A549 (cell line): ENCODE results near the gene PAIP1. TPM values are rescaled to one million over a fixed set of nuclear protein-coding genes. Genes with fewer than 3 reads are reported as not detected.
"Not testable (repeated sequence)": the region's sequence is repeated elsewhere in the genome, so short reads cannot be mapped to it uniquely, and the experiment has no call there.

ENCODE experiments used
- ATAC-seq, 2 experiments: fragments of 200-7000 bp in 1 of 2; fragments of >200 bp in 1 of 2; cut with Nextera tagmentation in 1 of 2; cut with Tn5 transposase in 1 of 2; 3 replicates each; pipeline versions ENCODE4 v1.8.0 to v1.9.1; 2018 to 2020; ENCODE audit warnings: mild to moderate bottlenecking in 1 of 2, moderate library complexity in 1 of 2
- CTCF ChIA-PET: fragments of 300-600 bp; sonication (Branson Sonifier 250); formaldehyde crosslinking; extraction: SDS; loops from one replicate; lab custom pipeline; 2021; ENCODE audit warnings: antibody characterized with exemption, inconsistent platforms; lab: Yijun Ruan, JAX
- POLR2A ChIA-PET: fragments of 350-600 bp; formaldehyde crosslinking; extraction: SDS; loops from one replicate; lab custom pipeline; 2021; ENCODE audit warnings: antibody characterized with exemption, inconsistent platforms; lab: Yijun Ruan, JAX
- DNase-seq, 2 experiments: peaks; one replicate each; pipeline versions ENCODE4 v3.0.0 to v3.0.0-alpha.2; 2011 to 2016; ENCODE audit warnings: low read depth in 1 of 2, low spot score in 1 of 2
- FAIRE-seq: peaks from 2 replicates; lab custom pipeline; 2011; peaks lifted over from hg19 to GRCh38; lab: Jason Lieb, UNC
- H3K27ac ChIP-seq, 2 experiments: fragments of >200 bp; sonication (Bioruptor Twin); formaldehyde crosslinking; 3 replicates each; pipeline ENCODE4 v1.5.1; 2016 to 2017
- H3K4me1 ChIP-seq: fragments of >200 bp; sonication (Bioruptor Twin); formaldehyde crosslinking; 3 replicates; pipeline ENCODE4 v1.6.1; 2016
- H3K4me2 ChIP-seq: fragments of >200 bp; sonication (Bioruptor Twin); formaldehyde crosslinking; 3 replicates; pipeline ENCODE4 v1.6.1; 2016
- H3K4me3 ChIP-seq: fragments of >200 bp; sonication (Bioruptor Twin); formaldehyde crosslinking; 3 replicates; pipeline ENCODE4 v1.5.1; 2016
- H3K9me3 ChIP-seq: fragments of >200 bp; sonication (Bioruptor Twin); formaldehyde crosslinking; 3 replicates; pipeline ENCODE4 v1.6.1; 2016
- BHLHE40 ChIP-seq: IDR thresholded peaks from 2 replicates; pipeline ENCODE4 v1.6.1; 2012; ENCODE audit warnings: low read depth, low read length, inconsistent platforms
- CHD2 ChIP-seq: fragments of 150-350 bp; IDR thresholded peaks from 2 replicates; pipeline ENCODE4 v1.6.1; 2014; ENCODE audit warnings: low read length; ENCODE audit not compliant: partially characterized antibody
- EHMT2 ChIP-seq: fragments of 200-600 bp; sonication (generic); IDR thresholded peaks from 2 replicates; pipeline ENCODE4 v1.6.1; 2016; ENCODE audit warnings: antibody characterized with exemption, low read depth, mild to moderate bottlenecking, moderate library complexity
- EP300 ChIP-seq, 2 experiments: fragments of >200 bp; sonication (Bioruptor Twin); formaldehyde crosslinking; IDR thresholded peaks; 2 replicates in 1 of 2; 3 replicates in 1 of 2; pipeline ENCODE4 v1.6.1; 2016 to 2017
- FOXS1 ChIP-seq: fragments of 250-450 bp; sonication (Bioruptor Pico); IDR thresholded peaks from 2 replicates; pipeline ENCODE4 v1.5.0; 2020; ENCODE audit warnings: mild to moderate bottlenecking, moderate library complexity
- JUNB ChIP-seq: fragments of >200 bp; sonication (Bioruptor Twin); formaldehyde crosslinking; IDR thresholded peaks from 2 replicates; pipeline ENCODE4 v1.6.1; 2016
- KDM5A ChIP-seq: fragments of 200-600 bp; sonication (generic); IDR thresholded peaks from 2 replicates; pipeline ENCODE4 v1.6.1; 2016; ENCODE audit warnings: antibody characterized with exemption, mild to moderate bottlenecking
- MYC ChIP-seq: IDR thresholded peaks from 2 replicates; pipeline ENCODE4 v1.6.1; 2012; ENCODE audit warnings: mild to moderate bottlenecking, inconsistent platforms, low read length, improper control_type of control experiment, borderline replicate concordance
- NR3C1 ChIP-seq: fragments of >200 bp; sonication (Bioruptor Twin); formaldehyde crosslinking; IDR thresholded peaks from 3 replicates; pipeline ENCODE4 v1.6.1; 2017
- RARB ChIP-seq: fragments of 250-450 bp; sonication (Bioruptor Pico); IDR thresholded peaks from 2 replicates; pipeline ENCODE4 v1.8.0; 2021; ENCODE audit warnings: mild to moderate bottlenecking, moderate library complexity
- RNF2 ChIP-seq: fragments of 200-600 bp; sonication (generic); IDR thresholded peaks from 2 replicates; pipeline ENCODE4 v1.6.1; 2016; ENCODE audit warnings: low read depth, mild to moderate bottlenecking, antibody characterized with exemption, moderate library complexity, borderline replicate concordance
- SREBF2 ChIP-seq: fragments of 450-650 bp; IDR thresholded peaks from 2 replicates; pipeline ENCODE4 v1.6.1; 2014; ENCODE audit warnings: mild to moderate bottlenecking, moderate library complexity
- TFCP2L1 ChIP-seq: fragments of 250-450 bp; sonication (Bioruptor Pico); IDR thresholded peaks from 2 replicates; pipeline ENCODE4 v1.5.0; 2021; ENCODE audit warnings: mild to moderate bottlenecking
- TP53 ChIP-seq: fragments of 250-450 bp; sonication (Bioruptor Pico); IDR thresholded peaks from 2 replicates; pipeline ENCODE4 v1.5.0; 2021; ENCODE audit warnings: mild to moderate bottlenecking, moderate library complexity
- ZC3H11A ChIP-seq: fragments of 450-650 bp; IDR thresholded peaks from 2 replicates; pipeline ENCODE4 v1.6.1; 2014; ENCODE audit warnings: antibody characterized with exemption, mild to moderate bottlenecking
- ZNF302 ChIP-seq: fragments of 250-450 bp; sonication (Bioruptor Pico); IDR thresholded peaks from 2 replicates; pipeline ENCODE4 v1.9.0; 2021; ENCODE audit warnings: inconsistent platforms, mild to moderate bottlenecking, moderate library complexity
- WGBS: methylation state at CpG from one replicate; pipeline ENCODE4 v1.1.6; 2017; ENCODE audit errors: missing lambda C conversion rate; 5-methylcytosine and 5-hydroxymethylcytosine counted together
- polyA plus RNA-seq, 4 experiments: library from polyadenylated mRNA; depleted of rRNA in 3 of 4; stranded (reverse); fragments of >200 nt; fragmentation: RNase III in 1 of 4; extraction: RNeasy Plus Mini Kit Qiagen cat#74134 plus additional on column Dnase treatment in 1 of 4; gene quantifications; 2 replicates in 3 of 4; 3 replicates in 1 of 4; pipeline ENCODE4 v1.2.3, GENCODE V29; 2011 to 2017
- TF ChIP-seq, protein P1 (sequence below): fragments of 450-650 bp; IDR thresholded peaks from 2 replicates; pipeline ENCODE4 v1.6.1; 2014; ENCODE audit warnings: antibody characterized with exemption
- TF ChIP-seq, protein P2 (sequence below): IDR thresholded peaks from 2 replicates; pipeline ENCODE4 v1.6.1; 2012; ENCODE audit warnings: low read depth, borderline replicate concordance

The PAIP1 gene
- polyA plus RNA-seq, 2 of the 4 experiments (the other 2 are of a cell fraction) = 89.6 to 188 TPM

DNA sequence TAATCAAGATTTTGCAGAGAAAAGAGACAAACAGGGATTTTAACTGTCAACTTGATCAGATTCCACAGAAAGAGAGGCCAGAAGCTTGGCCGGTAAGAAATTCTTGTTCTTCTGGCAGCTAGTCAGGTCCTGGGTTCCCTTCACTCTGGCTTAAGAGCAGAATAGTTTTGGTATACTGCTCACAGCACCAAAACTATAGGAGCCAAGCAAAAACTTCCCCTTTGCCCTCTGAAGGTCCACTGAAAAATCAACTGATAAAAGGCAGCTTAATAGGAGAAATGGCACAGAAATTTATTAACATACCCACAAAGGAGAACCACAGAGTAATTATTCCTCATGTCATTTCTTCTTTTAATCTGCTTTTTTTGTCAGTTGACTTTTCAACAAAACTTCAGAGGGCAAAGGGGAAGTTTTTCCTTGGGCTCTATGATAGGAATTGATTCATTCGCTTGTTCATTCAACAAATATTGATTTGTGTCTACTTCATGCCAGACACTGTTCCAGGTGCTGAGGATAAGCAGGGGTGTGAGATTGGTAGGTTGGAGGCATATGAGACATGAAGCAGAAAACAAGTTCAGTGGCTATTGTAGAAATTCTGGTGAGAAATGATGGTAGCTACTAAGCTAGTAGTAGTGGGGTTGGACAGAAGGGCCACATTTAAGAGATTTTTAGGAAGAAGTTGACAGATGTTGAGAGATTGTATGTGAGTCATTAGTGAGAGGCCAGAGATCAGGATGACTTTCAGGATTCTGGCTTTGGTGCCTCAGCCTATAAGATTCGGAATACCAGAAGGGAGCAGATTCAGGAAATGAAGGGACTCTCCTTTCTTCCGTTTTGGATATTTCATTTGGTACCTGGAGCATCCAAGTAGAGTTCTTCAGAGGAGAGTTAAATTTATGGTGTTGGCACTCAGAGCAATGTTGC, 25.5 kb upstream of the PAIP1 start:
- CTCF ChIA-PET = no interaction called here
- Histone ChIP-seq H3K9me3 (no peaks in the 10 kb centered on the region), H3K4me1 (no peaks in the 10 kb centered on the region), H3K4me2 (no peak overlapping the region), H3K4me3 (no peak overlapping the region), H3K27ac (no peak overlapping the region)
- 71% methylated on average over 4 of the region's 4 CpGs for WGBS
- no peak for FAIRE-seq
- DNase-seq = no peak
- no peak for ATAC-seq
- no peak for TF ChIP-seq JUNB
- TF ChIP-seq MYC = no peak
- TF ChIP-seq, protein P1, sequence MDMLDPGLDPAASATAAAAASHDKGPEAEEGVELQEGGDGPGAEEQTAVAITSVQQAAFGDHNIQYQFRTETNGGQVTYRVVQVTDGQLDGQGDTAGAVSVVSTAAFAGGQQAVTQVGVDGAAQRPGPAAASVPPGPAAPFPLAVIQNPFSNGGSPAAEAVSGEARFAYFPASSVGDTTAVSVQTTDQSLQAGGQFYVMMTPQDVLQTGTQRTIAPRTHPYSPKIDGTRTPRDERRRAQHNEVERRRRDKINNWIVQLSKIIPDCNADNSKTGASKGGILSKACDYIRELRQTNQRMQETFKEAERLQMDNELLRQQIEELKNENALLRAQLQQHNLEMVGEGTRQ = no peak
- TF ChIP-seq, protein P2, sequence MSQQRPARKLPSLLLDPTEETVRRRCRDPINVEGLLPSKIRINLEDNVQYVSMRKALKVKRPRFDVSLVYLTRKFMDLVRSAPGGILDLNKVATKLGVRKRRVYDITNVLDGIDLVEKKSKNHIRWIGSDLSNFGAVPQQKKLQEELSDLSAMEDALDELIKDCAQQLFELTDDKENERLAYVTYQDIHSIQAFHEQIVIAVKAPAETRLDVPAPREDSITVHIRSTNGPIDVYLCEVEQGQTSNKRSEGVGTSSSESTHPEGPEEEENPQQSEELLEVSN = no peak
- TF ChIP-seq BHLHE40 = no peak
- TF ChIP-seq KDM5A = no peak
- no peak for TF ChIP-seq CHD2
- no peak for TF ChIP-seq SREBF2
- POLR2A ChIA-PET = no interaction called here

DNA sequence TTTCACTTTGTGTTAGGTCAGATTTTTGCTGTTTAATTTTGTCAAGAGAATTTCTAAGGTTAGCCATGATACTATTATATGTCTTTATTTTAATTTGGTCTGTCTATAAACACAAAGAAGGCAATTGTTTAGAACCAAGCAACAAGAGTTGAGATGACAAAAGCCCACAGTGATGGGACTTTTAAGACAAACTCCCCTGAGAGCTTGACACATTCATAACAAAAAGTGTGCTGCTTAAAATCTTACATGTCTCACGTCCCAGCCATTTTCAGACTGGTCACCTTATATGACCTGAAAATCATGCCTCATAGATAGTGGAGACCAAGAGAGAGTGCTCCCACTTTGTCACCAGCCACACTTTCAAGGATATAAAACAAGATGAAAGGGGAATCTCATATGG, 24.5 kb upstream of the PAIP1 start:
- Histone ChIP-seq H3K4me2 (no peak overlapping the region), H3K9me3 (no peaks in the 10 kb centered on the region), H3K4me1 (no peaks in the 10 kb centered on the region), H3K27ac (no peak overlapping the region), H3K4me3 (no peak overlapping the region)
- 70% methylated on average over 1 of the region's 1 CpG for WGBS
- ChIA-PET CTCF (no interaction called here), POLR2A (no interaction called here)
- FAIRE-seq = no peak
- ATAC-seq = no peak
- DNase-seq = no peak
- no peak for TF ChIP-seq FOXS1 (CRISPR knock-in tag)
- no peak for TF ChIP-seq EHMT2
- no peak for TF ChIP-seq NR3C1
- TF ChIP-seq ZC3H11A = no peak
- no peak for TF ChIP-seq EP300 (IDR thresholded peaks at IDR 0.05)
- no peak for TF ChIP-seq ZNF302
- no peak for TF ChIP-seq RARB (CRISPR knock-in tag)
- TF ChIP-seq RNF2 = no peak
- no peak for TF ChIP-seq TFCP2L1 (CRISPR knock-in tag)
- TF ChIP-seq, protein P1 = no peak
- TF ChIP-seq TP53 (CRISPR knock-in tag) = no peak

DNA sequence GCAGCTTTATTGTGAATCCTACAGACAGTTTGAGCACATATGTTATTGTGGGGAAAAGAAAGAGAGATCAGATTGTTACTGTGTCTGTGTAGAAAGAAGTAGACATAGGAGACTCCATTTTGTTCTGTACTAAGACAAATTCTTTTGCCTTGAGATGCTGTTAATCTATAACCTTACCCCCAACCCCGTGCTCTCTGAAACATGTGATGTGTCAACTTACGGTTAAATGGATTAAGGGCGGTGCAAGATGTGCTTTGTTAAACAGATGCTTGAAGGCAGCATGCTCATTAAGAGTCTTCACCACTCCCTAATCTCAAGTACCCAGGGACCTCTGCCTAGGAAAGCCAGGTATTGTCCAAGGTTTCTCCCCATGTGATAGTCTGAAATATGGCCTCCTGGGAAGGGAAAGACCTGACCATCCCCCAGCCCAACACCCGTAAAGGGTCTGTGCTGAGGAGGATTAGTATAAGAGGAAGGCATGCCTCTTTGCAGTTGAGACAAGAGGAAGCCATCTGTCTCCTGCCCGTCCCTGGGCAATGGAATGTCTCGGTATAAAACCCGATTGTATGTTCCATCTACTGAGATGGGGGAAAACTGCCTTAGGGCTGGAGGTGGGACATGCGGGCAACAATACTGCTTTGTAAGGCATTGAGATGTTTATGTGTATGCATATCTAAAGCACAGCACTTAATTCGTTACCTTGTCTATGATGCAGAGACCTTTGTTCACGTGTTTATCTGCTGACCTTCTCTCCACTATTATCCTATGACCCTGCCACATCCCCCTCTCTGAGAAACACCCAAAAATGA, 23.7 kb upstream of the PAIP1 start:
- POLR2A ChIA-PET, FAIRE-seq, DNase-seq, H3K4me2 ChIP-seq, H3K27ac ChIP-seq, ATAC-seq, H3K4me3 ChIP-seq, H3K9me3 ChIP-seq, H3K4me1 ChIP-seq: not testable (repeated sequence)
- WGBS = 76% methylated on average over 10 of the region's 10 CpGs
- CTCF ChIA-PET = interaction anchor here (1.0 kb wide), 1 partner anchor 21 kb away, joined by 3 read pairs; no protein-coding TSS in a partner anchor
